Mucosa of rectum (tissue), 2 donors: ENCODE measurements around the gene RBM34.
"Not testable (repeated sequence)": the region's sequence is repeated elsewhere in the genome, so short reads cannot be mapped to it uniquely, and the experiment has no call there.

Source experiments
- H3K27ac ChIP-seq, 2 donors: one replicate each; pipeline ENCODE4 v1.7.0; 2013; ENCODE audit warnings: inconsistent platforms in 2 of 2, low read depth in 2 of 2, low read length in 2 of 2
- H3K27me3 ChIP-seq, 2 donors: one replicate each; pipeline ENCODE4 v1.7.0; 2013; ENCODE audit warnings: low read length in 2 of 2; ENCODE audit not compliant: control insufficient read depth in 2 of 2, insufficient read depth in 2 of 2
- H3K36me3 ChIP-seq, 2 donors: one replicate each; pipeline ENCODE4 v1.7.0; 2013; ENCODE audit warnings: low read length in 2 of 2; ENCODE audit not compliant: control insufficient read depth in 2 of 2, insufficient read depth in 2 of 2
- H3K4me1 ChIP-seq, 2 donors: one replicate each; pipeline ENCODE4 v1.7.0; 2013; ENCODE audit warnings: low read length in 2 of 2, mild to moderate bottlenecking in 1 of 2; ENCODE audit not compliant: control insufficient read depth in 2 of 2, insufficient read depth in 2 of 2
- H3K4me3 ChIP-seq, 2 donors: one replicate each; pipeline ENCODE4 v1.7.0; 2013; ENCODE audit warnings: low read length in 2 of 2
- H3K9ac ChIP-seq, 2 donors: one replicate each; pipeline ENCODE4 v1.7.0; 2013; ENCODE audit warnings: low read length in 2 of 2, low read depth in 1 of 2, mild to moderate bottlenecking in 1 of 2
- H3K9me3 ChIP-seq, 2 donors: one replicate each; pipeline ENCODE4 v1.7.0; 2013; ENCODE audit warnings: low read length in 2 of 2; ENCODE audit not compliant: control insufficient read depth in 2 of 2
- donor health status: healthy.
- donor health status: Normal muscosa, but diverticular disease.

The RBM34 gene

DNA sequence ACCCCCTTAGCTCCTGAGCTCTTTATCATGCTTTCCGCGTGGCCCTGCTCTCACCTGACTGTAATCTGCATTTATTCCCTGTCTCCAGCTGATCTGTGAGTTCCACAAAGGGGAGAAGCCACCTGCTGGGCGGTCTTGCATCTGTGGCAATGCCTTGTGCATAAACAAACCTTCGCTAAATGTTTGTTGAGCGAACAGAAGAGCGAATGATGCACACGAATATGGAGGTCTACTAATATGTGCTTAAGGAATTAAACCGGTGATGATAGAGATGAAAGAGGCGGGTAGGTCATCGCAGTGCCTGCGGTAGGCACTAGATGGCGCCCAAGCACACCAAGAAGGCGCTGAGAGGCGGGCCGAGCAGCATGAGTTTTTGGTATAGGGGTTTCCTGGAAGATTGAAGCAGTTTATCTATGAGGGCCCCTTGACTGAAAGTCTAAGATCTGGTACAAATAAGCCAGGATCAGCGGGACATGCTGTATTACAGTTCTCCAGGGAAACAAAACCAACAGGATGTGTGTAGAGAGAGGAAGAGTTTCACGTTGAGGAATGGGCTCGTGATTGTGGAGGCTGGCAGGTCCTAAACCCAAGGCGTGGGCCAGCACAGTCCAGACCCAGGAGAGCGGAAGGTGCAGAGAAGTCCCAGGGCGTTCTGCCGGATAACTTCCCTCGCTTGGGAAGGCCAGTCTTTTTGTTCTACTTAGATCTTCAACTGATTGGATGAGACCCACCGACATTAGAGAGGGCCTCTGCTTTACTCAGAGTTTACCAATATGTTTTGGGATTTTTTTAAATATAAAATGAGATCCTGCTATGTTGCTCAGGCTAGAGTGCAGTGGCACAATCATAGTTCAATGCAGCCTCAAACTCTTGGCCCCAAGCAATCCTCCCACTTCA lies 67.1 kb downstream of the RBM34 start:
- Histone ChIP-seq H3K36me3 (no peaks in the 10 kb centered on the region), H3K9ac (peak overlapping the region in 1 of 2 donors; percentile 65), H3K4me3 (peak overlapping the region; percentile 53 to 62), H3K27ac (peak overlapping the region in 1 of 2 donors; percentile 39), H3K4me1 (peaks cover 5 to 15% of the 10 kb centered on the region in 2 donors), H3K9me3 (no peaks in the 10 kb centered on the region), H3K27me3 (no peaks in the 10 kb centered on the region)

DNA sequence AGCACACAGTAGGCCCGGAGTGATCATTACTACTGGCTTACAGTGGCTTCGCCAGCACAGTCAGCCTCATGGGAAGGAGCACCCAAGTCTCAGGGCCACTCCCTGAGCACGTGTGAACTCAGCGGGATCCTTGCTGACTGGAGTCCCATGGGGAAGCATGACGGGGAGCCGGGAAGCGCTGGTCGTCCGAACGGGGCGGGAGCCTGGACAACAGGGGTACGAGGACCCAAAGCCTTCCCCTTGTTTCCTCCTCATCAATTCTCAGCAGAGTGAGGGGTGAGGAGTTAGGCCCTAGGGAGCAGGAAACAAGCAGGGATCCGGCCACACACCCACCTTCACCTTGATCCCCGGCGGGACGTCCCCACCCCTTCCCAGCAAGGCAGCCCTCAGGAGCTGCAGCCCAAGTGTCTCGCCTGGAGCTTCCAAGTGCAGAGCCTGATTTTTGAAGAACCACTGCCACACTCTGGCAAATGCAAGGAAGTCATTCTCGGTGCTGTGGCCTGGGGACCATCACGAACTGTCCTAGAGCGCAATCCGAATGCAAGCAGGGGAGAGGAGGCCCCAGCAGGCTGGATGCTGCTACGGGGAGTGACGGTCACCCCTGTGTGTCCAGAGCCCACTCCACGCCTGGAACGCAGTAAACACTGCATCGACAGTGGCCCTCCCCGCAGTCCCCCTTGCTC lies 67.9 kb downstream of the RBM34 start:
- peaks cover 5 to 15% of the 10 kb centered on the region in 2 donors for H3K4me1 ChIP-seq
- no peaks in the 10 kb centered on the region for H3K9me3 ChIP-seq
- peak overlapping the region in 1 of 2 donors; percentile 39 for H3K27ac ChIP-seq
- H3K27me3 ChIP-seq: no peaks in the 10 kb centered on the region
- peak overlapping the region; percentile 53 to 62 for H3K4me3 ChIP-seq
- peak overlapping the region in 1 of 2 donors; percentile 65 for H3K9ac ChIP-seq
- H3K36me3 ChIP-seq: no peaks in the 10 kb centered on the region

GRCh38 chr1:235092415-235092814 lies 68.6 kb downstream of the RBM34 start:
- not testable (repeated sequence) for H3K36me3 ChIP-seq, H3K9me3 ChIP-seq, H3K9ac ChIP-seq, H3K27me3 ChIP-seq, H3K27ac ChIP-seq, H3K4me3 ChIP-seq
- peaks cover 5 to 15% of the 10 kb centered on the region in 2 donors for H3K4me1 ChIP-seq

- H3K36me3 ChIP-seq, H3K9ac ChIP-seq, H3K4me3 ChIP-seq, H3K9me3 ChIP-seq, H3K27ac ChIP-seq, H3K27me3 ChIP-seq: not testable (repeated sequence)
- H3K4me1 ChIP-seq: peaks cover 5 to 15% of the 10 kb centered on the region in 2 donors
These were observed 69.0 kb downstream of the RBM34 start for GRCh38 chr1:235092045-235092406.

- H3K4me1 ChIP-seq: peaks cover 5 to 12% of the 10 kb centered on the region in 2 donors
- not testable (repeated sequence) for H3K9ac ChIP-seq, H3K36me3 ChIP-seq, H3K27ac ChIP-seq, H3K9me3 ChIP-seq, H3K4me3 ChIP-seq, H3K27me3 ChIP-seq
These were observed 69.6 kb downstream of the RBM34 start for GRCh38 chr1:235091319-235092044.

DNA sequence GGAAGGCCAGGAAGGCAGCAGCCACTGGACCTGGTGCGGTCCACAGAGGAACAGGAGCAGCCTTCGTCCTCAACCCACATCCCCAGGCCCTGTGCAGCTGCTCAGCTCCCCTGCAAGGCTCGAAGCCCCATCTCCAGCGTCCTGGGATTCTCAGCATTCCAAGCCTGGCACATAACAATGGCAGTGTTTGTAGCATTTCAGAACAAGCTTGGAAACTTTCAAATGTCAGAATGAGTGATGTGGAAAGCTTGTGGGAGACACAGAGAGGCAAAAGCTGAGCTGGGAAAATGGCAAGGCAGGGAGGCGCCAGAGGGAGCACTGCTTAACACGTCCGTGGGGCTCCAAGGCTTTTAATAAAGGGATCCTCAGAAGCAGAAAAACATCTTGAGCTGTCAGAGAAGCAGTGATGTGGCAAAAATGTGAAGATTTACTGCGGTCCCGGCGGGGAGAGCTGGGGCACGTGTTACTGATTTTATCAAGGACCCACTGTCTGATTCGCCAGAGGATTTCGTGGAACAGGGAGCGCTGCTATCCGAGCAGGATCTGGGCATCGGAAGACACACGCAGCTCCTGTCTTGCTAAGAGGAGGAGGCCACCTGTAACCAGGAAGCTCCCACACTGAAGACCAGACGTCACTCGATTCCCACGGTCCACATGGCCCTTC lies 70.5 kb downstream of the RBM34 start:
- Histone ChIP-seq H3K4me1 (peaks cover 5 to 9% of the 10 kb centered on the region in 2 donors), H3K4me3 (no peak overlapping the region), H3K36me3 (no peaks in the 10 kb centered on the region), H3K9me3 (no peaks in the 10 kb centered on the region), H3K9ac (no peak overlapping the region), H3K27ac (peak overlapping the region in 1 of 2 donors; percentile 9), H3K27me3 (no peaks in the 10 kb centered on the region)

- Histone ChIP-seq H3K9me3 (no peaks in the 10 kb centered on the region), H3K9ac (no peak overlapping the region), H3K4me1 (peaks cover 9 to 13% of the 10 kb centered on the region in 2 donors), H3K4me3 (no peak overlapping the region), H3K27me3 (no peaks in the 10 kb centered on the region), H3K36me3 (no peaks in the 10 kb centered on the region), H3K27ac (no peak overlapping the region)
These were observed 72.1 kb downstream of the RBM34 start for GRCh38 chr1:235088907-235089306.

GRCh38 chr1:235088430-235088829 lies 72.6 kb downstream of the RBM34 start:
- Histone ChIP-seq H3K4me3 (no peak overlapping the region), H3K27me3 (no peaks in the 10 kb centered on the region), H3K9ac (no peak overlapping the region), H3K36me3 (no peaks in the 10 kb centered on the region), H3K27ac (no peak overlapping the region), H3K4me1 (peaks cover 11 to 14% of the 10 kb centered on the region in 2 donors), H3K9me3 (no peaks in the 10 kb centered on the region)

- H3K9ac ChIP-seq: no peak overlapping the region
- H3K36me3 ChIP-seq: no peaks in the 10 kb centered on the region
- no peaks in the 10 kb centered on the region for H3K9me3 ChIP-seq
- no peak overlapping the region for H3K27ac ChIP-seq
- peaks cover 14% of the 10 kb centered on the region in 2 donors for H3K4me1 ChIP-seq
- no peaks in the 10 kb centered on the region for H3K27me3 ChIP-seq
- H3K4me3 ChIP-seq: no peak overlapping the region
These were observed 73.1 kb downstream of the RBM34 start for GRCh38 chr1:235087906-235088305.
